ENCODE results near the gene PAQR8. TPM values are rescaled to one million over a fixed set of nuclear protein-coding genes. Genes with fewer than 3 reads are reported as not detected.

The PAQR8 gene
- total and polyA plus RNA-seq, 4 donors: 2.5 to 9.3 (median 5.9) TPM

DNA sequence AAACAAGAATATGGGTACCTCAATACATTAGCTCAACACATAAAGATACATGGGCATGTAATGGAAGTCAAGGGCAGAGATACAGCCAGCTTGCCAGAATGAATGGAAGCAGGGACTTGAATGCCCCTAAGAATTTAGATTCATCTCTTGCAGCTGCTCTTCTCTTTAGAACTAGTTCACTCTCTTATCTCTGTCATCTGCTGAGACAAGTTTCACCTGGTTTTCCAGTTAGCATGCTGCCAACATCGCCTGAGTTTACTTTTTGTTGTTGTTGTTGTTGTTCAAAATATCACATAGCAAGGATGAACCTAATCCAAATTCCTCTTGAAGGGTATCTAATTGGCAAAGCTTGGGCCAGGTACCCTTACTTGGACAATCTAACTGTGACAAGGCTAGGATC, 14.1 kb upstream of the PAQR8 start:
- Histone ChIP-seq H3K4me1 (ENCODE audit: control insufficient read depth in 5 of 5, insufficient read depth in 5 of 5, low read length in 5 of 5) (no peaks in the 10 kb centered on the region), H3K36me3 (ENCODE audit: control insufficient read depth in 4 of 4, insufficient read depth in 4 of 4, low read length in 4 of 4) (no peaks in the 10 kb centered on the region), H3K27me3 (ENCODE audit: control insufficient read depth in 3 of 3, insufficient read depth in 3 of 3, low read length in 2 of 3) (peaks cover 0 to 7% (median 0%) of the 10 kb centered on the region in 3 donors), H3K4me3 (no peak overlapping the region), H3K9me3 (ENCODE audit: control insufficient read depth in 4 of 4, insufficient read depth in 3 of 4, low read length in 3 of 4) (no peaks in the 10 kb centered on the region), H3K9ac (ENCODE audit: insufficient read depth in 1 of 2, low read length in 2 of 2) (no peak overlapping the region), H3K27ac (ENCODE audit: low read depth in 1 of 2, low read length in 1 of 2) (no peak overlapping the region)
- TF ChIP-seq, protein P1, sequence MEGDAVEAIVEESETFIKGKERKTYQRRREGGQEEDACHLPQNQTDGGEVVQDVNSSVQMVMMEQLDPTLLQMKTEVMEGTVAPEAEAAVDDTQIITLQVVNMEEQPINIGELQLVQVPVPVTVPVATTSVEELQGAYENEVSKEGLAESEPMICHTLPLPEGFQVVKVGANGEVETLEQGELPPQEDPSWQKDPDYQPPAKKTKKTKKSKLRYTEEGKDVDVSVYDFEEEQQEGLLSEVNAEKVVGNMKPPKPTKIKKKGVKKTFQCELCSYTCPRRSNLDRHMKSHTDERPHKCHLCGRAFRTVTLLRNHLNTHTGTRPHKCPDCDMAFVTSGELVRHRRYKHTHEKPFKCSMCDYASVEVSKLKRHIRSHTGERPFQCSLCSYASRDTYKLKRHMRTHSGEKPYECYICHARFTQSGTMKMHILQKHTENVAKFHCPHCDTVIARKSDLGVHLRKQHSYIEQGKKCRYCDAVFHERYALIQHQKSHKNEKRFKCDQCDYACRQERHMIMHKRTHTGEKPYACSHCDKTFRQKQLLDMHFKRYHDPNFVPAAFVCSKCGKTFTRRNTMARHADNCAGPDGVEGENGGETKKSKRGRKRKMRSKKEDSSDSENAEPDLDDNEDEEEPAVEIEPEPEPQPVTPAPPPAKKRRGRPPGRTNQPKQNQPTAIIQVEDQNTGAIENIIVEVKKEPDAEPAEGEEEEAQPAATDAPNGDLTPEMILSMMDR (IDR thresholded peaks at IDR 0.05; ENCODE audit: control extremely low read depth, extremely low read depth): no peak
- no peak for DNase-seq
- ATAC-seq (ENCODE audit: insufficient read depth, low FRiP score): no peak
- WGBS, 2 donors: 81 to 86% methylated on average over 1 of the region's 1 CpG

DNA sequence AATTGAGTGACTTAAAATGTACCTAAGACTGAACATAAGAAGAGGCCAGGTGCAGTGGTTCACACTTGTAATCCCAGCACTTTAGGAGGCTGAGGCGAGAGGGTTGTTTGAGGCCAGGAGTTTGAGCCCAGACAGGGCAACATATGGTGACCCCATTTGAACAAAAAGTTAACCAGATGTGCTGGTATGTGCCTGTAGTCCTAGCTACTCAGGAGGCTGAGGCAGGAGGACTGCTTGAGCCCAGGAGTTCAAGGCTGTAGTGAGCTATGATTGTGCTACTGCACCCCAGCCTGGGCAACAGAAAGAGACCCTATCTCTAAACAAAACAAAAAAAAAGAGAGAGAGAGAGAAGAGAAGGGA, 10.1 kb upstream of the PAQR8 start:
- no peak overlapping the region for H3K9ac ChIP-seq (ENCODE audit: insufficient read depth in 1 of 2, low read length in 2 of 2)
- no peak overlapping the region for H3K4me3 ChIP-seq
- H3K27ac ChIP-seq (ENCODE audit: low read depth in 1 of 2, low read length in 1 of 2): peak overlapping the region in 1 of 2 donors; percentile 77
- H3K27me3 ChIP-seq (ENCODE audit: control insufficient read depth in 3 of 3, insufficient read depth in 3 of 3, low read length in 2 of 3): peaks cover 0 to 4% (median 0%) of the 10 kb centered on the region in 3 donors
- H3K36me3 ChIP-seq (ENCODE audit: control insufficient read depth in 4 of 4, insufficient read depth in 4 of 4, low read length in 4 of 4): no peaks in the 10 kb centered on the region
- WGBS, 2 donors: 100% methylated on average over 1 of the region's 1 CpG
- DNase-seq: no peak
- H3K9me3 ChIP-seq (ENCODE audit: control insufficient read depth in 4 of 4, insufficient read depth in 3 of 4, low read length in 3 of 4): no peaks in the 10 kb centered on the region
- TF ChIP-seq, protein P1 (IDR thresholded peaks at IDR 0.05; ENCODE audit: control extremely low read depth, extremely low read depth): no peak
- no peaks in the 10 kb centered on the region for H3K4me1 ChIP-seq (ENCODE audit: control insufficient read depth in 5 of 5, insufficient read depth in 5 of 5, low read length in 5 of 5)
- no peak for ATAC-seq (ENCODE audit: insufficient read depth, low FRiP score)

DNA sequence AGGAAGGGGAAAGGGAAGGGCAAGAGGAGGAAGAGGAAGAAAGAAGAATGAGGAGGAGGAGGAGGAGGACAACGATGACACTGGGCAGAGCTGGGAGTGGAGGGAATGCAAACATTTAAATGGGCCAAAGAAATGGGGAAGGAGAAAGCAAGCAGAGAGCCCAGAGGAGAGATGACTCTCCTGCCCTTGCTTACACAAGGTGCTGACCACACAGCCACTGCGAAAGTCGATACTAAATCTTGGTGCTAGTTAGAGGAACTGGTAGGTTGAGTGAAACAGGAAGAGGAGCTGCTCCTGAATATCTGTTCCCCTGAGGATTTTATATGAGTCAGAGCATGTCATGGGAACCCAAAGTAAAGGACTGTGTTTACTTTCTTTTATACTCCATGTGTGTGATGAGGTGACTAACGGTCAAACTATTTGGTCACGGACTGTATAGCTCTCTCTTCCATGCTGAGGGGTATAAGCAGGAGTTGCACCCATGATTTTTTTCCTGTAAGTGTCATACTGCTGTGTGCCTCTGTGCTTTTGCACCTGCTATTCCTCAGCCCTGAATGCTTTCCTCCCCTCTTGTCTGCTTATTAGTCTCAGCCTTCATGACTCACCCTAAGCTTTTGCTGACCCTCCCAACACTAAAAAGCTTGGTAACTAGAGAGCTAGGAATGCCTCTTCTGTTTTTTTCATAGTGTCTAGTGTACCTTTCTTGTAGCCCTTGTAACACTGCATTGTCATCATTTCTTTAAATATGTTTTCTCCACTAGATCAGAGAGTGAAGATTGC, 9.5 kb upstream of the PAQR8 start:
- DNase-seq (peak in 2 of 3 donors; percentile 22 to 43), ATAC-seq (ENCODE audit: insufficient read depth, low FRiP score) (peak; percentile 93)
- peak overlapping the region in 1 of 2 donors; percentile 77 for H3K27ac ChIP-seq (ENCODE audit: low read depth in 1 of 2, low read length in 1 of 2)
- 18 to 29% methylated on average over 5 of the region's 5 CpGs for WGBS, 2 donors
- TF ChIP-seq, protein P1 (IDR thresholded peaks at IDR 0.05; ENCODE audit: control extremely low read depth, extremely low read depth): no peak
- no peak overlapping the region for H3K9ac ChIP-seq (ENCODE audit: insufficient read depth in 1 of 2, low read length in 2 of 2)
- H3K4me3 ChIP-seq: no peak overlapping the region
- no peaks in the 10 kb centered on the region for H3K9me3 ChIP-seq (ENCODE audit: control insufficient read depth in 4 of 4, insufficient read depth in 3 of 4, low read length in 3 of 4)
- H3K4me1 ChIP-seq (ENCODE audit: control insufficient read depth in 5 of 5, insufficient read depth in 5 of 5, low read length in 5 of 5): no peaks in the 10 kb centered on the region
- peaks cover 0 to 3% (median 0%) of the 10 kb centered on the region in 3 donors for H3K27me3 ChIP-seq (ENCODE audit: control insufficient read depth in 3 of 3, insufficient read depth in 3 of 3, low read length in 2 of 3)
- no peaks in the 10 kb centered on the region for H3K36me3 ChIP-seq (ENCODE audit: control insufficient read depth in 4 of 4, insufficient read depth in 4 of 4, low read length in 4 of 4)
